HepG2 (cell line): ENCODE measurements around the gene MLX. TPM values are rescaled to one million over a fixed set of nuclear protein-coding genes. Genes with fewer than 3 reads are reported as not detected.

ENCODE experiments used
- ERF ChIP-seq: IDR thresholded peaks from 2 replicates; pipeline ENCODE4 v1.6.1; 2018; ENCODE audit warnings: missing biosample characterization, missing genetic modification reagents
- ETV5 ChIP-seq: IDR thresholded peaks from 2 replicates; pipeline ENCODE4 v1.6.1; 2018; ENCODE audit warnings: missing biosample characterization, missing genetic modification reagents, inconsistent platforms, borderline replicate concordance
- IKZF4 ChIP-seq: sonication (generic); formaldehyde crosslinking; IDR thresholded peaks from 2 replicates; pipeline ENCODE4 v1.5.1; 2020; ENCODE audit warnings: borderline replicate concordance, mild to moderate bottlenecking, low read depth, missing genetic modification reagents; ENCODE audit errors: not compliant biosample characterization
- IRF2 ChIP-seq: IDR thresholded peaks from 2 replicates; pipeline ENCODE4 v1.6.1; 2018; ENCODE audit warnings: missing genetic modification reagents, missing compliant biosample characterization
- MIER2 ChIP-seq: IDR thresholded peaks from 2 replicates; pipeline ENCODE4 v1.6.1; 2016; ENCODE audit warnings: missing biosample characterization, missing genetic modification reagents
- MYC ChIP-seq: sonication (generic); formaldehyde crosslinking; IDR thresholded peaks from 2 replicates; pipeline ENCODE4 v1.9.0; 2021; ENCODE audit warnings: missing genetic modification reagents, borderline replicate concordance
- NKX3-1 ChIP-seq: sonication (generic); formaldehyde crosslinking; IDR thresholded peaks from 2 replicates; pipeline ENCODE4 v1.5.0; 2020; ENCODE audit warnings: missing genetic modification reagents
- SATB2 ChIP-seq: sonication (generic); formaldehyde crosslinking; IDR thresholded peaks from 2 replicates; pipeline ENCODE4 v1.5.0; 2020; ENCODE audit warnings: missing genetic modification reagents
- SETDB1 ChIP-seq: sonication (generic); formaldehyde crosslinking; IDR thresholded peaks from 2 replicates; pipeline ENCODE4 v1.5.1; 2020; ENCODE audit warnings: missing genetic modification reagents, mild to moderate bottlenecking, borderline replicate concordance
- SIN3A ChIP-seq: IDR thresholded peaks from 2 replicates; pipeline ENCODE4 v1.6.1; 2011; ENCODE audit warnings: low read depth, mild to moderate bottlenecking, control low read depth, low read length, borderline replicate concordance
- YEATS4 ChIP-seq: sonication (generic); formaldehyde crosslinking; IDR thresholded peaks from 2 replicates; pipeline ENCODE4 v1.4.0; 2020; ENCODE audit warnings: missing genetic modification reagents, borderline replicate concordance
- ZMYM2 ChIP-seq: sonication (generic); formaldehyde crosslinking; IDR thresholded peaks from 2 replicates; pipeline ENCODE4 v1.8.0; 2022; ENCODE audit warnings: mild to moderate bottlenecking, missing genetic modification reagents
- ZNF263 ChIP-seq: sonication (generic); formaldehyde crosslinking; IDR thresholded peaks from 2 replicates; pipeline ENCODE4 v1.4.0; 2020; ENCODE audit warnings: missing genetic modification reagents
- ZNF280D ChIP-seq: sonication (generic); formaldehyde crosslinking; IDR thresholded peaks from 2 replicates; pipeline ENCODE4 v1.5.1; 2020; ENCODE audit warnings: mild to moderate bottlenecking, missing genetic modification reagents
- ZNF335 ChIP-seq: sonication (generic); formaldehyde crosslinking; IDR thresholded peaks from 2 replicates; pipeline ENCODE4 v1.4.0; 2020; ENCODE audit warnings: missing genetic modification reagents
- ZNF558 ChIP-seq: sonication (generic); formaldehyde crosslinking; IDR thresholded peaks from 2 replicates; pipeline ENCODE4 v1.9.0; 2022; ENCODE audit warnings: mild to moderate bottlenecking, missing genetic modification reagents, borderline replicate concordance
- polyA plus RNA-seq, 8 experiments: library from polyadenylated mRNA; depleted of rRNA in 3 of 8; stranded (reverse) in 7 of 8; unstranded in 1 of 8; fragments of >200 nt; fragmentation: Illumina TruSeq in 4 of 8; extraction: Trizol in 4 of 8; gene quantifications; 2 replicates each; pipeline versions ENCODE4 v1.2.1 to v1.2.3, GENCODE V29; 2011 to 2016; ENCODE audit warnings: low read depth in 4 of 8, missing spikeins in 1 of 8, mixed read lengths in 1 of 8; ENCODE audit not compliant: insufficient read depth in 1 of 8
- total RNA-seq, 5 experiments: library from RNA; depleted of rRNA; stranded (reverse); fragments of >200 nt; fragmentation: Illumina TruSeq; extraction: Trizol; gene quantifications; 2 replicates each; pipeline ENCODE4 v1.2.3, GENCODE V29; 2016; ENCODE audit warnings: low read depth in 1 of 5
- TF ChIP-seq, protein P1 (sequence below): sonication (generic); formaldehyde crosslinking; conservative IDR thresholded peaks from 2 replicates; pipeline ENCODE4 v1.5.0; 2020; ENCODE audit warnings: missing genetic modification reagents
- TF ChIP-seq, protein P2 (sequence below): IDR thresholded peaks from 2 replicates; pipeline ENCODE4 v1.6.1; 2016; ENCODE audit warnings: mild to moderate bottlenecking, missing biosample characterization, missing genetic modification reagents
- TF ChIP-seq, protein P3 (sequence below): sonication (generic); formaldehyde crosslinking; IDR thresholded peaks from 2 replicates; pipeline ENCODE4 v1.4.0; 2020; ENCODE audit warnings: missing genetic modification reagents
- TF ChIP-seq, protein P4 (sequence below), 2 experiments: sonication (generic) in 1 of 2; formaldehyde crosslinking in 1 of 2; IDR thresholded peaks; 2 replicates each; pipeline versions ENCODE4 v1.4.0 to v1.6.1; 2018 to 2020; ENCODE audit warnings: missing genetic modification reagents in 2 of 2, borderline replicate concordance in 1 of 2, low read depth in 1 of 2, mild to moderate bottlenecking in 1 of 2, missing biosample characterization in 1 of 2

MLX gene
- total and polyA plus RNA-seq, 2 of the 13 experiments (the other 11 are each of a cell fraction or from before 2014, with no cell fraction given) = 38.9 to 74.4 TPM

DNA sequence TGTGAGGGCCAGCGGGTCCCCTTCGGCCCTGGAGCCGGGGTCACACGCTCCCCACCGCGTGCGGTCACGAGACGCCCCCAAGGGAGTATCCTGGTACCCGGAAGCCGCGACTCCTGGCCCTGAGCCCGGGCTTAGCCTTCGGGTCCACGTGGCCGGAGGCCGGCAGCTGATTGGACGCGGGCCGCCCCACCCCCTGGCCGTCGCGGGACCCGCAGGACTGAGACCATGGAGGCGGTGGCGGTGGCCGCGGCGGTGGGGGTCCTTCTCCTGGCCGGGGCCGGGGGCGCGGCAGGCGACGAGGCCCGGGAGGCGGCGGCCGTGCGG lies 30.9 kb upstream of the MLX start, which contains the start of gene NAGLU (continued):
- TF ChIP-seq, protein P1, sequence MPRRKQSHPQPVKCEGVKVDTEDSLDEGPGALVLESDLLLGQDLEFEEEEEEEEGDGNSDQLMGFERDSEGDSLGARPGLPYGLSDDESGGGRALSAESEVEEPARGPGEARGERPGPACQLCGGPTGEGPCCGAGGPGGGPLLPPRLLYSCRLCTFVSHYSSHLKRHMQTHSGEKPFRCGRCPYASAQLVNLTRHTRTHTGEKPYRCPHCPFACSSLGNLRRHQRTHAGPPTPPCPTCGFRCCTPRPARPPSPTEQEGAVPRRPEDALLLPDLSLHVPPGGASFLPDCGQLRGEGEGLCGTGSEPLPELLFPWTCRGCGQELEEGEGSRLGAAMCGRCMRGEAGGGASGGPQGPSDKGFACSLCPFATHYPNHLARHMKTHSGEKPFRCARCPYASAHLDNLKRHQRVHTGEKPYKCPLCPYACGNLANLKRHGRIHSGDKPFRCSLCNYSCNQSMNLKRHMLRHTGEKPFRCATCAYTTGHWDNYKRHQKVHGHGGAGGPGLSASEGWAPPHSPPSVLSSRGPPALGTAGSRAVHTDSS (CRISPR knock-in tag) = peak; percentile 30; the same call in 1 of the 2 replicates
- TF ChIP-seq, protein P2, sequence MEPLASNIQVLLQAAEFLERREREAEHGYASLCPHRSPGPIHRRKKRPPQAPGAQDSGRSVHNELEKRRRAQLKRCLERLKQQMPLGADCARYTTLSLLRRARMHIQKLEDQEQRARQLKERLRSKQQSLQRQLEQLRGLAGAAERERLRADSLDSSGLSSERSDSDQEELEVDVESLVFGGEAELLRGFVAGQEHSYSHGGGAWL (CRISPR knock-in tag) = peak; percentile 56; the same call in 1 of the 2 replicates
- TF ChIP-seq, protein P3, sequence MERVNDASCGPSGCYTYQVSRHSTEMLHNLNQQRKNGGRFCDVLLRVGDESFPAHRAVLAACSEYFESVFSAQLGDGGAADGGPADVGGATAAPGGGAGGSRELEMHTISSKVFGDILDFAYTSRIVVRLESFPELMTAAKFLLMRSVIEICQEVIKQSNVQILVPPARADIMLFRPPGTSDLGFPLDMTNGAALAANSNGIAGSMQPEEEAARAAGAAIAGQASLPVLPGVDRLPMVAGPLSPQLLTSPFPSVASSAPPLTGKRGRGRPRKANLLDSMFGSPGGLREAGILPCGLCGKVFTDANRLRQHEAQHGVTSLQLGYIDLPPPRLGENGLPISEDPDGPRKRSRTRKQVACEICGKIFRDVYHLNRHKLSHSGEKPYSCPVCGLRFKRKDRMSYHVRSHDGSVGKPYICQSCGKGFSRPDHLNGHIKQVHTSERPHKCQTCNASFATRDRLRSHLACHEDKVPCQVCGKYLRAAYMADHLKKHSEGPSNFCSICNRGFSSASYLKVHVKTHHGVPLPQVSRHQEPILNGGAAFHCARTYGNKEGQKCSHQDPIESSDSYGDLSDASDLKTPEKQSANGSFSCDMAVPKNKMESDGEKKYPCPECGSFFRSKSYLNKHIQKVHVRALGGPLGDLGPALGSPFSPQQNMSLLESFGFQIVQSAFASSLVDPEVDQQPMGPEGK (CRISPR knock-in tag) = peak; percentile 92
- TF ChIP-seq, protein P4, sequence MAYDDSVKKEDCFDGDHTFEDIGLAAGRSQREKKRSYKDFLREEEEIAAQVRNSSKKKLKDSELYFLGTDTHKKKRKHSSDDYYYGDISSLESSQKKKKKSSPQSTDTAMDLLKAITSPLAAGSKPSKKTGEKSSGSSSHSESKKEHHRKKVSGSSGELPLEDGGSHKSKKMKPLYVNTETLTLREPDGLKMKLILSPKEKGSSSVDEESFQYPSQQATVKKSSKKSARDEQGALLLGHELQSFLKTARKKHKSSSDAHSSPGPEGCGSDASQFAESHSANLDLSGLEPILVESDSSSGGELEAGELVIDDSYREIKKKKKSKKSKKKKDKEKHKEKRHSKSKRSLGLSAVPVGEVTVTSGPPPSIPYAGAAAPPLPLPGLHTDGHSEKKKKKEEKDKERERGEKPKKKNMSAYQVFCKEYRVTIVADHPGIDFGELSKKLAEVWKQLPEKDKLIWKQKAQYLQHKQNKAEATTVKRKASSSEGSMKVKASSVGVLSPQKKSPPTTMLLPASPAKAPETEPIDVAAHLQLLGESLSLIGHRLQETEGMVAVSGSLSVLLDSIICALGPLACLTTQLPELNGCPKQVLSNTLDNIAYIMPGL (CRISPR knock-in tag; IDR thresholded peaks at IDR 0.05; ENCODE audit: borderline replicate concordance in 1 of 2, low read depth in 1 of 2) = 0 out of 4 replicates have a peak, but pooled peaks have one; percentile 11 to 16
- peak; percentile 56 for TF ChIP-seq YEATS4 (CRISPR knock-in tag)
- peak; percentile 89 for TF ChIP-seq MYC (CRISPR knock-in tag)
- peak; percentile 86 for TF ChIP-seq NKX3-1
- TF ChIP-seq IKZF4 (CRISPR knock-in tag) = no peak
- TF ChIP-seq ZMYM2 = peak; percentile 84
- peak; percentile 46; the same call in 1 of the 2 replicates for TF ChIP-seq ZNF335 (CRISPR knock-in tag)
- no peak for TF ChIP-seq ZNF558
- TF ChIP-seq ERF = 0 out of 2 replicates have a peak, but pooled peaks have one; percentile 44
- TF ChIP-seq ZNF280D (CRISPR knock-in tag) = 0 out of 2 replicates have a peak, but pooled peaks have one; percentile 1
- 0 out of 2 replicates have a peak, but pooled peaks have one; percentile 26 for TF ChIP-seq SATB2
- TF ChIP-seq SIN3A = peak; percentile 86
- TF ChIP-seq SETDB1 (CRISPR knock-in tag) = no peak
- peak; percentile 63; the same call in 1 of the 2 replicates for TF ChIP-seq MIER2 (CRISPR knock-in tag)
- TF ChIP-seq IRF2 (CRISPR knock-in tag) = peak; percentile 71
- TF ChIP-seq ETV5 = peak; percentile 85; the same call in 1 of the 2 replicates
- TF ChIP-seq ZNF263 (CRISPR knock-in tag) = no peak
